Measurements from ENCODE around the gene CYB561D2. TPM values are rescaled to one million over a fixed set of nuclear protein-coding genes. Genes with fewer than 3 reads are reported as not detected.
A peak's percentile ranks its signal among the peaks of the same experiment; 100 is the strongest.

The CYB561D2 gene
- total RNA-seq, 4 donors from 2014 or later, result 4.7 to 10.9 (median 9.0) TPM

DNA sequence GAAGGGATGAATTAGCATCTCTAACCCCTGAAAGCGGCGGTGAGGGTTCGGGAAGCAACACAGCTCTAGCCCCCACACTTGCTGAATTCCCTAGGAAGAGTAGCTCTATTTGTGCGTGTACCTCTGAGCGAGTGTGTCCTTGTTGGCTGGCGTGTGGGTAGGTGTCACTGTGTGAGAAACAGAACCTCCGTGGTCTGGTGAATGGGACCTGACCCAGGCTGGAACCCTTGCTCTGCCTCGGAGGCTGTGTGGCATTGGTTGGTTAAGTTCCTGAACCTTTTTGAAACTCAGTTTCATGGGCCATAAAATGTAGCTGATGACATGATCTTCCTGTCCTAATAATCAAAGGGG lies 9.1 kb downstream of the CYB561D2 start:
- H3K27me3 ChIP-seq, result no peaks in the 10 kb centered on the region
- peak; percentile 9 for ATAC-seq
- 33 to 35% methylated on average over 1 to 3 of the region's 8 CpGs for WGBS, 2 donors (ENCODE audit: low coverage in 1 of 2)
- H3K36me3 ChIP-seq, result peaks cover 0 to 31% of the 10 kb centered on the region in 2 donors
- H3K4me1 ChIP-seq, result peaks cover 4 to 54% (median 38%) of the 10 kb centered on the region in 3 donors
- peak overlapping the region in 2 of 4 donors; percentile 85 to 90 for H3K27ac ChIP-seq
- peak overlapping the region in 1 of 2 donors; percentile 75 for H3K4me3 ChIP-seq
- no peaks in the 10 kb centered on the region for H3K9me3 ChIP-seq
- TF ChIP-seq POLR2AphosphoS5 (IDR thresholded peaks at IDR 0.05) (no peak), POLR2A (IDR thresholded peaks at IDR 0.05) (no peak), EP300 (IDR thresholded peaks at IDR 0.05) (no peak)
- TF ChIP-seq, protein P1, sequence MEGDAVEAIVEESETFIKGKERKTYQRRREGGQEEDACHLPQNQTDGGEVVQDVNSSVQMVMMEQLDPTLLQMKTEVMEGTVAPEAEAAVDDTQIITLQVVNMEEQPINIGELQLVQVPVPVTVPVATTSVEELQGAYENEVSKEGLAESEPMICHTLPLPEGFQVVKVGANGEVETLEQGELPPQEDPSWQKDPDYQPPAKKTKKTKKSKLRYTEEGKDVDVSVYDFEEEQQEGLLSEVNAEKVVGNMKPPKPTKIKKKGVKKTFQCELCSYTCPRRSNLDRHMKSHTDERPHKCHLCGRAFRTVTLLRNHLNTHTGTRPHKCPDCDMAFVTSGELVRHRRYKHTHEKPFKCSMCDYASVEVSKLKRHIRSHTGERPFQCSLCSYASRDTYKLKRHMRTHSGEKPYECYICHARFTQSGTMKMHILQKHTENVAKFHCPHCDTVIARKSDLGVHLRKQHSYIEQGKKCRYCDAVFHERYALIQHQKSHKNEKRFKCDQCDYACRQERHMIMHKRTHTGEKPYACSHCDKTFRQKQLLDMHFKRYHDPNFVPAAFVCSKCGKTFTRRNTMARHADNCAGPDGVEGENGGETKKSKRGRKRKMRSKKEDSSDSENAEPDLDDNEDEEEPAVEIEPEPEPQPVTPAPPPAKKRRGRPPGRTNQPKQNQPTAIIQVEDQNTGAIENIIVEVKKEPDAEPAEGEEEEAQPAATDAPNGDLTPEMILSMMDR (IDR thresholded peaks at IDR 0.05), result no peak

DNA sequence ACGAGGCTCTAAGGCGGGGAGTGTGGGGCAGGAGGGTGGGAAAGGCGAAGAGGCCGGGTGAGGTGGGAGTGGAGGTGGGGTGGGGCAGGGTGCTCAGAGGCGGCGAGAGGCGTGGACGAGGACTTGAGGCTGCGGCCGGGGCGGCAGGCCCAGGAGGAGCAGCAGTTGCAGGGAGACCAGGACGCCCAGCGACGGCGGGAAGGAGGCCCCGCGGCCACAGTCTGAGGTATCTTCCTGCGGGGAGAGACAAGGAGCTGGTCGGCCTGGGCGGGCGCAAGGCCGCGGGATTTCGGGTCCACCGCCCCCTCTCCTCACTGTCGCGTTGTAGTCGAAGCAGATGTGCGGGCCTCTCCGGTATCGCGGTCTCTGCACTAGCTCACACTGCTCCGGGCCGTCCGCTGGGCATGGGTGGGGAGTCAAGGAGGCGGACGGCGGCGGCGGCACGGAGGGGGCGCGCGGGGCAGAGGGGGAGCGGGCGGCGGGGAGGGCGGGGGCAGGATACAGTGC lies 14.0 kb downstream of the CYB561D2 start:
- no peaks in the 10 kb centered on the region for H3K27me3 ChIP-seq
- H3K9me3 ChIP-seq, result no peaks in the 10 kb centered on the region
- TF ChIP-seq, protein P1 (IDR thresholded peaks at IDR 0.05), result no peak
- TF ChIP-seq EP300 (IDR thresholded peaks at IDR 0.05) (no peak), POLR2A (IDR thresholded peaks at IDR 0.05) (no peak), POLR2AphosphoS5 (IDR thresholded peaks at IDR 0.05) (no peak)
- H3K4me3 ChIP-seq, result peak overlapping the region; percentile 39 to 67
- WGBS, 2 donors (ENCODE audit: low coverage in 1 of 2), result 8 to 29% methylated on average over 8 to 12 of the region's 48 CpGs
- H3K27ac ChIP-seq, result peak overlapping the region in 3 of 4 donors; percentile 71 to 87 (median 77)
- peaks cover 0 to 25% (median 11%) of the 10 kb centered on the region in 3 donors for H3K4me1 ChIP-seq
- peak; percentile 70 for ATAC-seq
- H3K36me3 ChIP-seq, result no peaks in the 10 kb centered on the region

DNA sequence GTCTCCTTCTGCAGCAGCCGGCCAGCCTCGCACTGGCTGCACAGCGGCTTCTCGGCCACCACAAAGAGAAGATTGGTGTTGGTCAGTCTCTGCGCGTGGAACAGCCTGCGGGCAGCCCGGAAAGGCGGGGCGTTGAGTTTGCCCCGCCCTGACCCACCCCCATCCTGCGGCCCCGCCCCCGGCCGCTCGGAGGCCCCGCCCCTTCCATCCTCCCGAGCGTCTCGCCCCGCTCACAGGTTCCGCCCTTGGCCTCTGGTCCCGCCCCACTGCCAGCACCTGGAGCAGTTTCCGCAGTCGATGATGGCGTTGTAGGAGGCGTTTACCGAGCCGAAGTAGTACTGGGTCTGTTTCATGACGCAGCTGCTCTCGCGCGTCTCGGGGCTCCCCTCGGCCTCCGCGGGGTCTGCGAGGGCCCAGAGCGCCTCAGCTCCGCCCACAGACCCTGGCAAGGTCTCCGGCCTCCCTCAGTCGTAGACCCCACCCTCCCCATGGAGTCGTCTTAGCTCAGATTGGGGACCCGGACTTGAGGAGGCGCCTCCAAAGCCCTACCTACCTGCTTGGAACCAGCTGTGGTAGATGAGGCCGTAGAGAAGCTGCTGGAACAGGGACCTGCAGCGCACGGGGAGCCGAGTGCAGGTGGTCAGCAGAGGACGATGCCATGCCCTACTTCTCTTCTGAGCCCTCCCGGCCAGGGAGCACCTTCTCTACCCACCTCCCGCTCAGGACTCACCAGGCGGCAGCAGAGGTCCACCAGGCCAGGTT lies 14.6 kb downstream of the CYB561D2 start:
- peak overlapping the region in 3 of 4 donors; percentile 71 to 87 (median 77) for H3K27ac ChIP-seq
- ATAC-seq, result peak; percentile 86
- peak overlapping the region; percentile 39 to 67 for H3K4me3 ChIP-seq
- no peaks in the 10 kb centered on the region for H3K36me3 ChIP-seq
- WGBS, 2 donors (ENCODE audit: low coverage in 1 of 2), result no CpG with 5 or more reads among the region's 53 CpGs
- H3K4me1 ChIP-seq, result peaks cover 0 to 22% (median 11%) of the 10 kb centered on the region in 3 donors
- H3K9me3 ChIP-seq, result no peaks in the 10 kb centered on the region
- no peaks in the 10 kb centered on the region for H3K27me3 ChIP-seq
- TF ChIP-seq, protein P1 (IDR thresholded peaks at IDR 0.05), result no peak
- TF ChIP-seq POLR2A (IDR thresholded peaks at IDR 0.05) (no peak), POLR2AphosphoS5 (IDR thresholded peaks at IDR 0.05) (no peak), EP300 (IDR thresholded peaks at IDR 0.05) (no peak)

- H3K36me3 ChIP-seq, result no peaks in the 10 kb centered on the region
- WGBS, 2 donors (ENCODE audit: low coverage in 1 of 2), result 100% methylated on average over 1 of the region's 5 CpGs; no CpG with 5 or more reads in 1 of the 2 donors
- no peaks in the 10 kb centered on the region for H3K9me3 ChIP-seq
- peaks cover 0 to 22% (median 11%) of the 10 kb centered on the region in 3 donors for H3K4me1 ChIP-seq
- no peaks in the 10 kb centered on the region for H3K27me3 ChIP-seq
- no peak for TF ChIP-seq EP300 (IDR thresholded peaks at IDR 0.05)
- no peak for TF ChIP-seq POLR2AphosphoS5 (IDR thresholded peaks at IDR 0.05)
- TF ChIP-seq, protein P1 (IDR thresholded peaks at IDR 0.05), result no peak
- H3K4me3 ChIP-seq, result peak overlapping the region in 1 of 2 donors; percentile 67
- no peak for ATAC-seq
- peak overlapping the region in 2 of 4 donors; percentile 71 to 87 for H3K27ac ChIP-seq
Measured at GRCh38 chr3:50365842-50366220, 15.2 kb downstream of the CYB561D2 start.
